Right cardiac atrium (tissue), 5 donors: ENCODE results near the gene APLN. TPM values are rescaled to one million over a fixed set of nuclear protein-coding genes. Genes with fewer than 3 reads are reported as not detected.
A peak's percentile ranks its signal among the peaks of the same experiment; 100 is the strongest.

Experiments
- ATAC-seq, 2 donors: fragments of 200-7000 bp; cut with Tn5 transposase; one replicate each; pipeline versions ENCODE4 v1.8.0 to v1.9.1; 2020; ENCODE audit warnings: moderate library complexity in 2 of 2, mild to moderate bottlenecking in 1 of 2
- DNase-seq, 3 donors: peaks; one replicate each; pipeline ENCODE4 v3.0.0-alpha.2; 2020
- H3K27ac ChIP-seq: one replicate; pipeline ENCODE4 v1.5.1; 2013; ENCODE audit warnings: mild to moderate bottlenecking, low read length, control low read depth, moderate library complexity
- H3K27me3 ChIP-seq: one replicate; pipeline ENCODE4 v1.6.1; 2013; ENCODE audit not compliant: control insufficient read depth, insufficient read depth
- H3K4me1 ChIP-seq: one replicate; pipeline ENCODE4 v1.6.1; 2013; ENCODE audit warnings: low read length; ENCODE audit not compliant: control insufficient read depth, insufficient read depth
- H3K4me3 ChIP-seq: one replicate; pipeline ENCODE4 v1.5.1; 2013; ENCODE audit warnings: low read length, control low read depth
- H3K9me3 ChIP-seq: one replicate; pipeline ENCODE4 v1.6.1; 2013; ENCODE audit warnings: low read length; ENCODE audit not compliant: control insufficient read depth
- WGBS: extraction: QIAGEN DNeasy Blood & Tissue Kit; methylation state at CpG from one replicate; pipeline ENCODE4 v1.1.7; 2013; 5-methylcytosine and 5-hydroxymethylcytosine counted together
- intact Hi-C, 4 donors: fragments of 100-400 bp; cut with DNase I; formaldehyde crosslinking; loops; one replicate each; pipeline versions ENCODE4 v1.11.0 to v1.14.0; 2022 to 2023
- long read RNA-seq, 4 donors: library from polyadenylated mRNA; unstranded; transcript quantifications; one replicate each; pipeline ENCODE4 v2.0.0, GENCODE V29; 2020 to 2021
- polyA plus RNA-seq: library from polyadenylated mRNA; stranded (reverse); fragments of 200-250 nt; gene quantifications from one replicate; pipeline ENCODE4 v1.2.3, GENCODE V29; 2013
- total RNA-seq, 4 donors: library from RNA; stranded (reverse); fragmentation: NEBNext Ultra II Directional; extraction: Animal tissue kit (Norgen Biotek cat#: 25700); gene quantifications; one replicate each; pipeline ENCODE4 v1.2.1, GENCODE V29; 2021
- donor health status: healthy with polysubstance abuse.
- donor health status: DM: no; HTN: yes; CAD: no.
- donor health status: DM: no; HTN: no; CAD: no.
- donor health status: DM: no; HTN: yes; CAD: no; lungs with severe emphysema.
- donor health status: DM: yes; HTN: yes; CAD: no.

Gene APLN
- 10 to 100 TPM in 1 of 4 donors, 1 to 10 TPM in 3; 4.0 to 10.5 (median 6.4) TPM for total RNA-seq
- 7.0 TPM for polyA plus RNA-seq
- long read RNA-seq, donor 1, partial matches to known transcripts = 0 of 11 reads
- long read RNA-seq, donor 1, other reads (novel, unspliced or antisense) = 8 of 11 reads
- long read RNA-seq, donor 2, transcript APLN-201 (3 exons, 3,205 nt) = major isoform, 8 of 12 reads
- long read RNA-seq, donor 2, partial matches to known transcripts = 0 of 12 reads
- long read RNA-seq, donor 2, other reads (novel, unspliced or antisense) = 4 of 12 reads
- long read RNA-seq, donor 3, partial matches to known transcripts = 10 of 12 reads
- long read RNA-seq, donor 3, other reads (novel, unspliced or antisense) = 0 of 12 reads
- long read RNA-seq, donor 4, partial matches to known transcripts = 0 of 3 reads
- long read RNA-seq, donor 4, other reads (novel, unspliced or antisense) = 0 of 3 reads

- ATAC-seq (peak; percentile 62 to 70), DNase-seq (peak; percentile 55 to 87 (median 78))
- WGBS = 2% methylated on average over 55 of the region's 67 CpGs
- H3K9me3 ChIP-seq = no peaks in the 10 kb centered on the region
- peaks cover 5% of the 10 kb centered on the region for H3K4me1 ChIP-seq
- H3K27me3 ChIP-seq = no peaks in the 10 kb centered on the region
- intact Hi-C loops = no loop called here
- H3K4me3 ChIP-seq = peak within 1 kb of the TSS; percentile 59
- H3K27ac ChIP-seq = no peak within 1 kb of the TSS
These were observed at the start of gene APLN for GRCh38 chrX:129654652-129655546. Gene APLN (minus strand): TSS chrX:129654956. CDS start chrX:129654630, 326 bp downstream.

- Histone ChIP-seq H3K4me1 (peaks cover 5% of the 10 kb centered on the region), H3K9me3 (no peaks in the 10 kb centered on the region), H3K27ac (no peak overlapping the region), H3K27me3 (no peaks in the 10 kb centered on the region), H3K4me3 (no peak overlapping the region)
- no peak for ATAC-seq
- 94% methylated on average over 2 of the region's 2 CpGs for WGBS
- no peak for DNase-seq
- intact Hi-C loops = no loop called here
These were observed 49.7 kb upstream of the APLN start for GRCh38 chrX:129704491-129704890.

GRCh38 chrX:129701624-129702069, 46.9 kb upstream of the APLN start:
- intact Hi-C loops = no loop called here
- Histone ChIP-seq H3K4me3 (no peak overlapping the region), H3K9me3 (no peaks in the 10 kb centered on the region), H3K27ac (no peak overlapping the region), H3K4me1 (peaks cover 2% of the 10 kb centered on the region), H3K27me3 (no peaks in the 10 kb centered on the region)
- 33% methylated on average over 8 of the region's 8 CpGs for WGBS
- ATAC-seq (peak; percentile 81 to 90), DNase-seq (peak; percentile 82 to 90 (median 87))

GRCh38 chrX:129700536-129700935, 45.8 kb upstream of the APLN start:
- intact Hi-C loops = no loop called here
- no peak for DNase-seq
- WGBS = 96% methylated on average over 4 of the region's 4 CpGs
- Histone ChIP-seq H3K4me3 (no peak overlapping the region), H3K9me3 (no peaks in the 10 kb centered on the region), H3K4me1 (peaks cover 2% of the 10 kb centered on the region), H3K27me3 (no peaks in the 10 kb centered on the region), H3K27ac (no peak overlapping the region)
- ATAC-seq = no peak

GRCh38 chrX:129698150-129698549, 43.4 kb upstream of the APLN start:
- intact Hi-C loops = no loop called here
- Histone ChIP-seq H3K27ac (no peak overlapping the region), H3K9me3 (no peaks in the 10 kb centered on the region), H3K4me1 (peaks cover 2% of the 10 kb centered on the region), H3K4me3 (no peak overlapping the region), H3K27me3 (no peaks in the 10 kb centered on the region)
- DNase-seq (no peak), ATAC-seq (no peak)

- intact Hi-C loops = no loop called here
- ATAC-seq (peak in 1 of 2 donors; percentile 62), DNase-seq (no peak)
- Histone ChIP-seq H3K27me3 (no peaks in the 10 kb centered on the region), H3K9me3 (no peaks in the 10 kb centered on the region), H3K4me1 (peaks cover 2% of the 10 kb centered on the region), H3K27ac (peak overlapping the region; percentile 7), H3K4me3 (no peak overlapping the region)
- WGBS = 70% methylated on average over 9 of the region's 9 CpGs
These were observed 42.6 kb upstream of the APLN start for GRCh38 chrX:129697204-129697829.

- Histone ChIP-seq H3K27ac (no peak overlapping the region), H3K4me1 (peaks cover 2% of the 10 kb centered on the region), H3K4me3 (no peak overlapping the region), H3K27me3 (no peaks in the 10 kb centered on the region), H3K9me3 (no peaks in the 10 kb centered on the region)
- WGBS = 92% methylated on average over 8 of the region's 8 CpGs
- ATAC-seq (no peak), DNase-seq (no peak)
- intact Hi-C loops = no loop called here
These were observed 41.9 kb upstream of the APLN start for GRCh38 chrX:129696463-129697155.

- Histone ChIP-seq H3K27ac (no peak overlapping the region), H3K27me3 (no peaks in the 10 kb centered on the region), H3K4me3 (no peak overlapping the region), H3K9me3 (no peaks in the 10 kb centered on the region), H3K4me1 (peaks cover 2% of the 10 kb centered on the region)
- DNase-seq (no peak), ATAC-seq (no peak)
- intact Hi-C loops = no loop called here
- 96% methylated on average over 8 of the region's 8 CpGs for WGBS
These were observed 41.2 kb upstream of the APLN start for GRCh38 chrX:129695937-129696336.

- Histone ChIP-seq H3K27ac (no peak overlapping the region), H3K4me1 (no peaks in the 10 kb centered on the region), H3K4me3 (no peak overlapping the region), H3K27me3 (no peaks in the 10 kb centered on the region), H3K9me3 (no peaks in the 10 kb centered on the region)
- no peak for ATAC-seq
- WGBS = 87% methylated on average over 6 of the region's 6 CpGs
- intact Hi-C loops = no loop called here
- no peak for DNase-seq
These were observed 40.8 kb upstream of the APLN start for GRCh38 chrX:129695535-129695934.

GRCh38 chrX:129694805-129695204, 40.0 kb upstream of the APLN start:
- DNase-seq = no peak
- Histone ChIP-seq H3K4me3 (no peak overlapping the region), H3K9me3 (no peaks in the 10 kb centered on the region), H3K27ac (no peak overlapping the region), H3K4me1 (peaks cover 3% of the 10 kb centered on the region), H3K27me3 (no peaks in the 10 kb centered on the region)
- WGBS = 97% methylated on average over 5 of the region's 5 CpGs
- no peak for ATAC-seq
- intact Hi-C loops = no loop called here
